CD14-positive monocyte (primary cell): Measurements from ENCODE around the gene LRRC4B. TPM values are rescaled to one million over a fixed set of nuclear protein-coding genes. Genes with fewer than 3 reads are reported as not detected.

Experiments
- DNase-seq, 3 donors: peaks; one replicate each; pipeline ENCODE4 v3.0.0-alpha.2; 2011 to 2022
- H2AFZ ChIP-seq: 2 replicates; pipeline ENCODE4 v1.6.0; 2012; ENCODE audit warnings: mild to moderate bottlenecking, low read depth, low read length, inconsistent platforms; ENCODE audit not compliant: insufficient read depth, poor library complexity, severe bottlenecking
- H3K27ac ChIP-seq, 2 donors: 1 replicate in 1 of 2; 2 replicates in 1 of 2; pipeline ENCODE4 v1.5.1; 2012 to 2013; ENCODE audit warnings: low read length in 2 of 2, control low read depth in 1 of 2, inconsistent platforms in 1 of 2, low read depth in 1 of 2, mild to moderate bottlenecking in 1 of 2
- H3K27me3 ChIP-seq, 2 donors: one replicate each; pipeline versions ENCODE4 v1.6.0 to v1.6.1; 2011 to 2013; ENCODE audit warnings: low read length in 2 of 2; ENCODE audit not compliant: control insufficient read depth in 2 of 2, insufficient read depth in 2 of 2
- H3K36me3 ChIP-seq, 2 donors: replicated peaks in 1 of 2; 1 replicate in 1 of 2; 2 replicates in 1 of 2; pipeline versions ENCODE4 v1.5.1 to v1.6.1; 2012 to 2013; ENCODE audit warnings: low read length in 2 of 2, control low read depth in 1 of 2, inconsistent platforms in 1 of 2, mild to moderate bottlenecking in 1 of 2; ENCODE audit not compliant: insufficient read depth in 2 of 2, control insufficient read depth in 1 of 2
- H3K4me1 ChIP-seq, 2 donors: 1 replicate in 1 of 2; 2 replicates in 1 of 2; pipeline versions ENCODE4 v1.5.1 to v1.6.1; 2012 to 2013; ENCODE audit warnings: low read length in 2 of 2, control low read depth in 1 of 2, inconsistent platforms in 1 of 2, mild to moderate bottlenecking in 1 of 2, moderate library complexity in 1 of 2; ENCODE audit not compliant: insufficient read depth in 2 of 2, control insufficient read depth in 1 of 2
- H3K4me2 ChIP-seq: replicated peaks from 2 replicates; pipeline ENCODE3; 2012; ENCODE audit warnings: low read length, moderate library complexity, mild to moderate bottlenecking; ENCODE audit not compliant: poor library complexity, severe bottlenecking; ENCODE audit errors: extremely low read depth
- H3K4me3 ChIP-seq, 3 experiments: fragments of 200-600 bp in 1 of 3; sonication (generic) in 1 of 3; replicated peaks in 1 of 3; 1 replicate in 2 of 3; 2 replicates in 1 of 3; pipeline ENCODE4 v1.5.1; 2011 to 2013; ENCODE audit warnings: low read length in 3 of 3, mild to moderate bottlenecking in 3 of 3, control low read depth in 2 of 3, low read depth in 2 of 3, inconsistent platforms in 1 of 3, moderate library complexity in 1 of 3
- H3K79me2 ChIP-seq: 2 replicates; pipeline ENCODE4 v1.6.0; 2012; ENCODE audit warnings: mild to moderate bottlenecking, control low read depth, inconsistent platforms, low read length, moderate library complexity; ENCODE audit not compliant: insufficient read depth
- H3K9ac ChIP-seq: 2 replicates; pipeline ENCODE4 v1.6.0; 2017; ENCODE audit warnings: low read length, mild to moderate bottlenecking; ENCODE audit not compliant: insufficient read depth, poor library complexity, severe bottlenecking
- H3K9me3 ChIP-seq, 2 donors: replicated peaks in 1 of 2; 1 replicate in 1 of 2; 2 replicates in 1 of 2; pipeline versions ENCODE4 v1.5.1 to v1.6.1; 2012 to 2013; ENCODE audit warnings: low read length in 2 of 2, control low read depth in 1 of 2; ENCODE audit not compliant: control insufficient read depth in 1 of 2, insufficient read depth in 1 of 2
- H4K20me1 ChIP-seq: 2 replicates; pipeline ENCODE4 v1.6.0; 2012; ENCODE audit warnings: mild to moderate bottlenecking, low read length, control low read depth, moderate library complexity; ENCODE audit not compliant: insufficient read depth
- H3K27ac Mint-ChIP-seq, 7 donors: one replicate each; pipeline ENCODE4 v1.8.0; 2020; ENCODE audit warnings: mild to moderate bottlenecking in 7 of 7, mixed read lengths in 7 of 7, moderate library complexity in 6 of 7, inconsistent platforms in 2 of 7
- H3K27me3 Mint-ChIP-seq, 3 donors: one replicate each; pipeline ENCODE4 v1.8.0; 2021 to 2022; ENCODE audit warnings: low read depth in 3 of 3, mild to moderate bottlenecking in 3 of 3, mixed read lengths in 3 of 3, moderate library complexity in 3 of 3, inconsistent platforms in 1 of 3
- H3K36me3 Mint-ChIP-seq, 2 donors: one replicate each; pipeline ENCODE4 v1.8.0; 2020; ENCODE audit warnings: mixed read lengths in 2 of 2, inconsistent platforms in 1 of 2, mild to moderate bottlenecking in 1 of 2
- H3K4me1 Mint-ChIP-seq: one replicate; pipeline ENCODE4 v1.8.0; 2020; ENCODE audit warnings: mild to moderate bottlenecking, mixed read lengths
- H3K4me3 Mint-ChIP-seq, 2 donors: one replicate each; pipeline ENCODE4 v1.8.0; 2020; ENCODE audit warnings: mild to moderate bottlenecking in 2 of 2, mixed read lengths in 2 of 2, moderate library complexity in 1 of 2
- H3K9me3 Mint-ChIP-seq, 7 donors: one replicate each; pipeline ENCODE4 v1.8.0; 2020 to 2022; ENCODE audit warnings: mixed read lengths in 7 of 7, mild to moderate bottlenecking in 6 of 7, moderate library complexity in 6 of 7, inconsistent platforms in 2 of 7
- WGBS: methylation state at CpG from one replicate; pipeline ENCODE4 v1.1.5; 2013; ENCODE audit warnings: missing lambda C conversion rate; ENCODE audit not compliant: insufficient coverage; 5-methylcytosine and 5-hydroxymethylcytosine counted together
- intact Hi-C, 2 donors: fragments of 100-400 bp; cut with micrococcal nuclease; formaldehyde crosslinking; loops; one replicate each; pipeline versions ENCODE4 v1.15.0 to v1.15.1; 2023
- polyA plus RNA-seq, 3 donors: library from polyadenylated mRNA; depleted of rRNA in 1 of 3; unstranded in 2 of 3; stranded (reverse) in 1 of 3; fragments of 300-500 nt in 2 of 3; fragments of >200 nt in 1 of 3; fragmentation: Illumina TruSeq in 2 of 3; gene quantifications; 1 replicate in 2 of 3; 2 replicates in 1 of 3; pipeline ENCODE4 v1.2.3, GENCODE V29; 2012 to 2021
- TF ChIP-seq, protein P1 (sequence below): fragments of 200-600 bp; IDR thresholded peaks from one replicate; pipeline ENCODE4 v1.8.0; 2022; ENCODE audit warnings: antibody characterized with exemption, mild to moderate bottlenecking

The LRRC4B gene
- polyA plus RNA-seq, 3 donors = not detected

DNA sequence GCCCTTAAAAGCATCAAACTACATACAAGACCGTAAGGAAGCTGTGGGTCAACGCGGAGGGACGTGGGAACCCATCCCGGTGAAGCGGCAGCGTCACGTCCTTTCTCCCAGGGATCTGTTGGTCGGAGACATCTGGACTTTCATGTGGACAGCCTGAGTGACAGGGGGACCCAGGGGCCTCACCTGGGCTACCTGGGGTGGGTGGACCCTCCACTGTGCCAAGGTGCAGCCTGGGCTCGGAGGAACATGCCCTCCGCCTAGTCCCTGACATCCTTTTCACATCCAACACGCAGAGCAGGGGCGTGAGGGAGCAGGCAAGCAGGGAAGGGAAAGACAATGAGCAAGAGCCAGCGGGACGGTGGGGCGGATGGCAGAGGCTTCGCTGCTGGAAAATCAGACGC is 77.8 kb downstream of the LRRC4B start:
- Mint-ChIP-seq H3K36me3 (peaks cover 0 to 8% of the 10 kb centered on the region in 2 donors), H3K9me3 (peaks cover 7 to 32% (median 19%) of the 10 kb centered on the region in 7 donors), H3K4me3 (no peak overlapping the region), H3K27me3 (peaks cover 3 to 12% (median 5%) of the 10 kb centered on the region in 3 donors), H3K27ac (peak overlapping the region in 2 of 7 donors; percentile 43 to 49), H3K4me1 (peaks cover 65% of the 10 kb centered on the region)
- no peaks in the 10 kb centered on the region for H3K36me3 ChIP-seq
- TF ChIP-seq, protein P1, sequence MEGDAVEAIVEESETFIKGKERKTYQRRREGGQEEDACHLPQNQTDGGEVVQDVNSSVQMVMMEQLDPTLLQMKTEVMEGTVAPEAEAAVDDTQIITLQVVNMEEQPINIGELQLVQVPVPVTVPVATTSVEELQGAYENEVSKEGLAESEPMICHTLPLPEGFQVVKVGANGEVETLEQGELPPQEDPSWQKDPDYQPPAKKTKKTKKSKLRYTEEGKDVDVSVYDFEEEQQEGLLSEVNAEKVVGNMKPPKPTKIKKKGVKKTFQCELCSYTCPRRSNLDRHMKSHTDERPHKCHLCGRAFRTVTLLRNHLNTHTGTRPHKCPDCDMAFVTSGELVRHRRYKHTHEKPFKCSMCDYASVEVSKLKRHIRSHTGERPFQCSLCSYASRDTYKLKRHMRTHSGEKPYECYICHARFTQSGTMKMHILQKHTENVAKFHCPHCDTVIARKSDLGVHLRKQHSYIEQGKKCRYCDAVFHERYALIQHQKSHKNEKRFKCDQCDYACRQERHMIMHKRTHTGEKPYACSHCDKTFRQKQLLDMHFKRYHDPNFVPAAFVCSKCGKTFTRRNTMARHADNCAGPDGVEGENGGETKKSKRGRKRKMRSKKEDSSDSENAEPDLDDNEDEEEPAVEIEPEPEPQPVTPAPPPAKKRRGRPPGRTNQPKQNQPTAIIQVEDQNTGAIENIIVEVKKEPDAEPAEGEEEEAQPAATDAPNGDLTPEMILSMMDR = no peak
- WGBS = 98% methylated on average over 9 of the region's 18 CpGs
- H4K20me1 ChIP-seq = no peaks in the 10 kb centered on the region
- H3K79me2 ChIP-seq = no peaks in the 10 kb centered on the region
- H3K9me3 ChIP-seq = peaks cover 5 to 15% of the 10 kb centered on the region in 2 donors
- DNase-seq = no peak
- H2AFZ ChIP-seq = no peak overlapping the region
- H3K4me2 ChIP-seq = no peak overlapping the region
- H3K4me1 ChIP-seq = peaks cover 58 to 70% of the 10 kb centered on the region in 2 donors
- no peaks in the 10 kb centered on the region for H3K27me3 ChIP-seq
- intact Hi-C loops = no loop called here
- H3K27ac ChIP-seq = no peak overlapping the region
- H3K9ac ChIP-seq = no peak overlapping the region
- H3K4me3 ChIP-seq = no peak overlapping the region

DNA sequence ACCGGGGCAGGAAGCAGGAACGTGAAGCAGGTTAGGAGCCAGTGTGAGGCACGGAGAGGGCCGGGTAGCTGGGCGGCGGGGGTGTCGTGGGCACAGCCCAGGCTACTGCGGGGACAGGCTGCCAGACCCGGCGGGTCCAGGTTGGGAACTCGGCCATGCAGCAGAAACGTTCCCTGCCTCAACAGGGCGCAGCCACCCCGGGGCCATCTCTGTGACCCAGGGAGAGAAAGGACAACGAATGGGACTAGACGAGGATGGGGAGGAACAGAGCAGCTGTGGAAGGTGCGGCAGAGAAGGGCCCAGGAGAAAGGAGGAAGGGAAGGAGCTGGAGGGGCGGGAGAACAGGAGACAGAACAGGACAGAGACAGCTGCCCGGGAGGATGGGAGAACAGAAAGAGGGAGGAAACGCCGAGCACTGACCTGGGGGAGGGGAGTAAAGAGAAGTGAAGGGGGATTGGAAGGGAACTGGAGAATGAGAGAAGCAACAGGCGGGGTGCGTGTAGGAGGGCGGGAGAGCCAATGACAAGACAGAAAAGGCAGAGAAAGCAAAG is 78.7 kb downstream of the LRRC4B start:
- Histone ChIP-seq H3K79me2 (no peaks in the 10 kb centered on the region), H2AFZ (no peak overlapping the region), H4K20me1 (no peaks in the 10 kb centered on the region), H3K27me3 (no peaks in the 10 kb centered on the region), H3K9ac (no peak overlapping the region), H3K4me3 (peak overlapping the region in 1 of 3 experiments; percentile 69), H3K4me1 (peaks cover 58 to 71% of the 10 kb centered on the region in 2 donors), H3K4me2 (peak overlapping the region; percentile 71), H3K27ac (peak overlapping the region; percentile 42 to 63), H3K36me3 (no peaks in the 10 kb centered on the region), H3K9me3 (peaks cover 5 to 15% of the 10 kb centered on the region in 2 donors)
- Mint-ChIP-seq H3K4me3 (peak overlapping the region; percentile 74 to 78), H3K9me3 (peaks cover 7 to 33% (median 19%) of the 10 kb centered on the region in 7 donors), H3K4me1 (peaks cover 70% of the 10 kb centered on the region), H3K36me3 (peaks cover 0 to 10% of the 10 kb centered on the region in 2 donors), H3K27me3 (peaks cover 3 to 9% (median 7%) of the 10 kb centered on the region in 3 donors), H3K27ac (peak overlapping the region; percentile 50 to 92 (median 81))
- intact Hi-C loops = no loop called here
- no peak for DNase-seq
- 75% methylated on average over 19 of the region's 24 CpGs for WGBS
- TF ChIP-seq, protein P1 = no peak
